ENCODE measurements around the gene NLRP13.

The NLRP13 gene

DNA sequence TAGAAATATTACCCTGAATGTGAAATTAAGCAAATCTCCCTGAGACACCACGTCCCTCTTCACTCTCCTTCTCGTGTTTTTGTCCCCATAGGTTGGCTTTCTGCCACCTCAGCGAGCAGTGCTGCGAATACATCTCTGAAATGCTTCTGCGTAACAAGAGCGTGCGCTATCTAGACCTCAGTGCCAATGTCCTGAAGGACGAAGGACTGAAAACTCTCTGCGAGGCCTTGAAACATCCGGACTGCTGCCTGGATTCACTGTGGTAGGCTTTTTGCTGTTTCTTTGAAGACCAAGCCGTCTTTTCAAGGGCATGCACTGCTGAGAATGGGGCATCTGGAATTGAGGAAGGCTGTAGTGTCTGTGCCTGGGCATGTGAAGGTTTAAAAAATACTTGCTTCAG, 61.4 kb downstream of the NLRP13 start:
- Mint-ChIP-seq H3K27ac (ENCODE audit: low read depth) (no peak overlapping the region), H3K4me1 (no peaks in the 10 kb centered on the region), H3K4me3 (no peak overlapping the region), H3K9me3 (peaks cover 13% of the 10 kb centered on the region), H3K27me3 (peaks cover 26% of the 10 kb centered on the region), H3K36me3 (ENCODE audit: insufficient read depth) (no peaks in the 10 kb centered on the region)
- no peak for DNase-seq (ENCODE audit: low spot score in 2 of 2)
- ATAC-seq (replicated peaks; ENCODE audit: extremely low read depth, poor library complexity, severe bottlenecking), result no peak

GRCh38 chr19:55867101-55867500, 65.0 kb downstream of the NLRP13 start:
- peaks cover 5% of the 10 kb centered on the region for H3K9me3 Mint-ChIP-seq

GRCh38 chr19:55866521-55866920, 65.6 kb downstream of the NLRP13 start:
- Mint-ChIP-seq H3K36me3 (ENCODE audit: insufficient read depth) (no peaks in the 10 kb centered on the region), H3K27ac (ENCODE audit: low read depth) (no peak overlapping the region), H3K27me3 (peaks cover 26% of the 10 kb centered on the region), H3K4me3 (no peak overlapping the region), H3K4me1 (no peaks in the 10 kb centered on the region), H3K9me3 (peaks cover 5% of the 10 kb centered on the region)
- DNase-seq (ENCODE audit: low spot score in 2 of 2) (no peak), ATAC-seq (replicated peaks; ENCODE audit: extremely low read depth, poor library complexity, severe bottlenecking) (no peak)

More at GRCh38 chr19:55867101-55867500, 65.0 kb downstream of the NLRP13 start:
- Mint-ChIP-seq H3K27ac (ENCODE audit: low read depth) (no peak overlapping the region), H3K36me3 (ENCODE audit: insufficient read depth) (no peaks in the 10 kb centered on the region), H3K4me3 (no peak overlapping the region), H3K27me3 (peaks cover 26% of the 10 kb centered on the region), H3K4me1 (no peaks in the 10 kb centered on the region)
- no peak for DNase-seq (ENCODE audit: low spot score in 2 of 2)
- ATAC-seq (replicated peaks; ENCODE audit: extremely low read depth, poor library complexity, severe bottlenecking), result no peak

DNA sequence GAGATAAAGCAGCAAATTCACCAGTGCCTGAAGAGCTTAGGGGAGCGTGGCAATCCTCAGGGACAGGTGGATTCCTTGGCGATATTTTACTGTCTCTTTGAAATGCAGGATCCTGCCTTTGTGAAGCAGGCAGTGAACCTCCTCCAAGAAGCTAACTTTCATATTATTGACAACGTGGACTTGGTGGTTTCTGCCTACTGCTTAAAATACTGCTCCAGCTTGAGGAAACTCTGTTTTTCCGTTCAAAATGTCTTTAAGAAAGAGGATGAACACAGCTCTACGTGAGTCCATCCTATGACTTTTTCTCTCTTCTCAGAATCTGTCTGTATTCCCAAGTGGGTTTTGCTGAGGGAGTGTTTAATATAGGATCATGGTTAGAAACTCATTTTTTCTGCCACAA, 73.2 kb downstream of the NLRP13 start:
- H3K27me3 Mint-ChIP-seq, result peaks cover 12% of the 10 kb centered on the region
- no peaks in the 10 kb centered on the region for H3K9me3 Mint-ChIP-seq
- no peaks in the 10 kb centered on the region for H3K4me1 Mint-ChIP-seq
- H3K4me3 Mint-ChIP-seq, result no peak overlapping the region
- H3K27ac Mint-ChIP-seq (ENCODE audit: low read depth), result no peak overlapping the region
- H3K36me3 Mint-ChIP-seq (ENCODE audit: insufficient read depth), result no peaks in the 10 kb centered on the region
- DNase-seq (ENCODE audit: low spot score in 2 of 2), result no peak
- no peak for ATAC-seq (replicated peaks; ENCODE audit: extremely low read depth, poor library complexity, severe bottlenecking)

- H3K4me3 Mint-ChIP-seq, result no peak overlapping the region
- no peaks in the 10 kb centered on the region for H3K9me3 Mint-ChIP-seq
- no peak overlapping the region for H3K27ac Mint-ChIP-seq (ENCODE audit: low read depth)
- H3K36me3 Mint-ChIP-seq (ENCODE audit: insufficient read depth), result no peaks in the 10 kb centered on the region
- ATAC-seq (replicated peaks; ENCODE audit: extremely low read depth, poor library complexity, severe bottlenecking) (no peak), DNase-seq (ENCODE audit: low spot score in 2 of 2) (no peak)
- H3K4me1 Mint-ChIP-seq, result no peaks in the 10 kb centered on the region
- peaks cover 12% of the 10 kb centered on the region for H3K27me3 Mint-ChIP-seq
Observed at GRCh38 chr19:55858401-55858800, 73.7 kb downstream of the NLRP13 start.

- Mint-ChIP-seq H3K4me3 (no peak overlapping the region), H3K27ac (ENCODE audit: low read depth) (no peak overlapping the region), H3K36me3 (ENCODE audit: insufficient read depth) (no peaks in the 10 kb centered on the region), H3K27me3 (peaks cover 12% of the 10 kb centered on the region), H3K4me1 (no peaks in the 10 kb centered on the region), H3K9me3 (no peaks in the 10 kb centered on the region)
- no peak for ATAC-seq (replicated peaks; ENCODE audit: extremely low read depth, poor library complexity, severe bottlenecking)
- DNase-seq (ENCODE audit: low spot score in 2 of 2), result no peak
Observed at GRCh38 chr19:55857974-55858373, 74.2 kb downstream of the NLRP13 start.

- Mint-ChIP-seq H3K4me3 (no peak overlapping the region), H3K36me3 (ENCODE audit: insufficient read depth) (no peaks in the 10 kb centered on the region), H3K9me3 (no peaks in the 10 kb centered on the region), H3K27me3 (peaks cover 12% of the 10 kb centered on the region), H3K4me1 (no peaks in the 10 kb centered on the region), H3K27ac (ENCODE audit: low read depth) (no peak overlapping the region)
- no peak for ATAC-seq (replicated peaks; ENCODE audit: extremely low read depth, poor library complexity, severe bottlenecking)
- no peak for DNase-seq (ENCODE audit: low spot score in 2 of 2)
Observed at GRCh38 chr19:55857149-55857548, 75.0 kb downstream of the NLRP13 start.

DNA sequence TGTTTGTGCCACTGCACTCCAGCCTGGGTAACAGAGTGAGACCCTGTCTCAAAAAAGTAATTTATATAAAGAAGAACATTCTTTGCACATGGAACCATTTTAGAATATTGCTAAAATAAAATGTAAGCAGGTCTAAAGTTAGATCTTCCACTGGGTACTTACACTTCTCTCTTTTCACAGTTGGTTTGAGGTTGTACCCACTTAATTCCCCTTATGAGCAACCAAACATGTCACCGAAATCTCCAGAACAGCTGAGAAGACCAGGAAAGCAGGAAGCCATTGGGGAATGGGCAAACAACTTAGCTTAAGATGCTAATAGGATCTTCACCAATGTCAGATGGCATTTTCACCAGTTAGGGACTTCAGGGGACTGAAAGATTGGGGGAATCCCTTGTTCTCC, 77.0 kb downstream of the NLRP13 start:
- no peak overlapping the region for H3K27ac Mint-ChIP-seq (ENCODE audit: low read depth)

More for the DNA sequence above, 77.0 kb downstream of the NLRP13 start:
- peaks cover 4% of the 10 kb centered on the region for H3K9me3 Mint-ChIP-seq
- H3K4me3 Mint-ChIP-seq, result no peak overlapping the region
- H3K27me3 Mint-ChIP-seq, result peaks cover 12% of the 10 kb centered on the region
- no peaks in the 10 kb centered on the region for H3K4me1 Mint-ChIP-seq
- H3K36me3 Mint-ChIP-seq (ENCODE audit: insufficient read depth), result no peaks in the 10 kb centered on the region
- no peak for DNase-seq (ENCODE audit: low spot score in 2 of 2)
- ATAC-seq (replicated peaks; ENCODE audit: extremely low read depth, poor library complexity, severe bottlenecking), result no peak

Data from central memory CD8-positive, alpha-beta T cell (primary cell).